Osteocyte (in vitro differentiated cells): ENCODE data around the gene SNTG2. TPM values are rescaled to one million over a fixed set of nuclear protein-coding genes. Genes with fewer than 3 reads are reported as not detected.

Experiments used
- DNase-seq: peaks from one replicate; pipeline ENCODE4 v3.0.0; 2021; ENCODE audit warnings: mixed read lengths; ENCODE audit not compliant: unreplicated experiment; ENCODE audit errors: extremely low spot score
- H3K27ac Mint-ChIP-seq: one replicate; pipeline ENCODE4 v1.8.0; 2021; ENCODE audit warnings: mild to moderate bottlenecking, mixed read lengths; ENCODE audit not compliant: unreplicated experiment
- H3K27me3 Mint-ChIP-seq: one replicate; pipeline ENCODE4 v1.8.0; 2021; ENCODE audit warnings: mixed read lengths; ENCODE audit not compliant: unreplicated experiment
- H3K36me3 Mint-ChIP-seq: one replicate; pipeline ENCODE4 v1.8.0; 2021; ENCODE audit warnings: mixed read lengths; ENCODE audit not compliant: unreplicated experiment
- H3K4me1 Mint-ChIP-seq: one replicate; pipeline ENCODE4 v1.8.0; 2021; ENCODE audit warnings: mixed read lengths; ENCODE audit not compliant: unreplicated experiment
- H3K4me3 Mint-ChIP-seq: one replicate; pipeline ENCODE4 v1.8.0; 2021; ENCODE audit warnings: mild to moderate bottlenecking, moderate library complexity, mixed read lengths; ENCODE audit not compliant: unreplicated experiment
- H3K9me3 Mint-ChIP-seq: one replicate; pipeline ENCODE4 v1.8.0; 2021; ENCODE audit warnings: mixed read lengths; ENCODE audit not compliant: unreplicated experiment
- CTCF ChIP-seq: fragments of 200-600 bp; sonication (generic); IDR thresholded peaks from 2 replicates; pipeline ENCODE4 v1.5.0; 2021; ENCODE audit warnings: antibody characterized with exemption, mild to moderate bottlenecking, moderate library complexity
- total RNA-seq: library from RNA; stranded (reverse); gene quantifications from 2 replicates; pipeline ENCODE4 v1.2.1, GENCODE V29; 2021

Gene SNTG2
- total RNA-seq, 1 donor from 2014 or later, result not detected

- no peaks in the 10 kb centered on the region for H3K36me3 Mint-ChIP-seq
These were observed 53.7 kb downstream of the SNTG2 start for GRCh38 chr2:1004398-1004797.

GRCh38 chr2:1010415-1010930 lies 59.8 kb downstream of the SNTG2 start:
- Mint-ChIP-seq H3K36me3 (no peaks in the 10 kb centered on the region), H3K9me3 (no peaks in the 10 kb centered on the region), H3K4me3 (no peak overlapping the region), H3K4me1 (no peaks in the 10 kb centered on the region), H3K27ac (no peak overlapping the region), H3K27me3 (peaks cover 4% of the 10 kb centered on the region)
- TF ChIP-seq CTCF, result no peak
- no peak for DNase-seq

More at GRCh38 chr2:1004398-1004797, 53.7 kb downstream of the SNTG2 start:
- no peaks in the 10 kb centered on the region for H3K9me3 Mint-ChIP-seq
- no peak for DNase-seq
- H3K27ac Mint-ChIP-seq, result no peak overlapping the region
- no peak overlapping the region for H3K4me3 Mint-ChIP-seq
- H3K4me1 Mint-ChIP-seq, result no peaks in the 10 kb centered on the region
- no peak for TF ChIP-seq CTCF
- H3K27me3 Mint-ChIP-seq, result peaks cover 10% of the 10 kb centered on the region

GRCh38 chr2:1011006-1011405 lies 60.4 kb downstream of the SNTG2 start:
- no peaks in the 10 kb centered on the region for H3K9me3 Mint-ChIP-seq
- H3K4me1 Mint-ChIP-seq, result no peaks in the 10 kb centered on the region
- no peak for TF ChIP-seq CTCF
- peaks cover 4% of the 10 kb centered on the region for H3K27me3 Mint-ChIP-seq
- no peaks in the 10 kb centered on the region for H3K36me3 Mint-ChIP-seq
- no peak overlapping the region for H3K27ac Mint-ChIP-seq
- DNase-seq, result no peak
- no peak overlapping the region for H3K4me3 Mint-ChIP-seq

GRCh38 chr2:1011985-1012384 lies 61.3 kb downstream of the SNTG2 start:
- H3K4me3 Mint-ChIP-seq, result no peak overlapping the region
- no peak for DNase-seq
- no peaks in the 10 kb centered on the region for H3K4me1 Mint-ChIP-seq
- no peaks in the 10 kb centered on the region for H3K9me3 Mint-ChIP-seq
- TF ChIP-seq CTCF, result no peak
- no peak overlapping the region for H3K27ac Mint-ChIP-seq
- H3K36me3 Mint-ChIP-seq, result no peaks in the 10 kb centered on the region
- H3K27me3 Mint-ChIP-seq, result peaks cover 4% of the 10 kb centered on the region

DNA sequence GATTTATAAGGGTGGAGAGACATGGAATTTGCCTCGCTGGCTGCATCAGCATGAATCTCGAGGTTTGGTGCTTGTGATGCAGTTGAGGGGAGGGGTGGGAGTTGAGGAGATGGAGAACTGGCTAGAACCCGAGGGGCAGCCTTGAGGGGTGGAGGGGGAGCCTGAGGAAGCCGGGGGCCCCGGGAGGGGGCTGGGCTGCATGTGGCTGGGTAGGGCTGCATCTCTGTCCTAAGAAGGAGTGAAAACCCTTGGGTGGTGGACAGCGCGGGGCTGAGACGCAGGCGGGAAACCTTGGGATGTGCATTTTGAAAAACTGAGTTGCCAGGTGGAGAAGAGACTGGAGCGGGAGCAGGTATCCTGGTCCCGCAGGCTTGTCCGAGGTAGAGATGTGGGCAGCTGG lies 64.2 kb downstream of the SNTG2 start:
- TF ChIP-seq CTCF, result no peak
- no peaks in the 10 kb centered on the region for H3K4me1 Mint-ChIP-seq
- no peak overlapping the region for H3K4me3 Mint-ChIP-seq
- no peaks in the 10 kb centered on the region for H3K9me3 Mint-ChIP-seq
- H3K36me3 Mint-ChIP-seq, result no peaks in the 10 kb centered on the region
- no peak for DNase-seq
- H3K27ac Mint-ChIP-seq, result no peak overlapping the region
- peaks cover 4% of the 10 kb centered on the region for H3K27me3 Mint-ChIP-seq
